AG20443 (cell line): ENCODE results near the gene CSRP3.
A peak's percentile ranks its signal among the peaks of the same experiment; 100 is the strongest.

Source experiments
- DNase-seq: peaks from one replicate; pipeline ENCODE4 v3.0.0; 2012; ENCODE audit warnings: low spot score, mixed read lengths

Gene CSRP3

GRCh38 chr11:19225581-19225980, 23.8 kb upstream of the CSRP3 start:
- no peak for DNase-seq

- no peak for DNase-seq
These were observed 23.3 kb upstream of the CSRP3 start for GRCh38 chr11:19225123-19225522.

GRCh38 chr11:19220903-19221724, 19.3 kb upstream of the CSRP3 start:
- DNase-seq: no peak

DNA sequence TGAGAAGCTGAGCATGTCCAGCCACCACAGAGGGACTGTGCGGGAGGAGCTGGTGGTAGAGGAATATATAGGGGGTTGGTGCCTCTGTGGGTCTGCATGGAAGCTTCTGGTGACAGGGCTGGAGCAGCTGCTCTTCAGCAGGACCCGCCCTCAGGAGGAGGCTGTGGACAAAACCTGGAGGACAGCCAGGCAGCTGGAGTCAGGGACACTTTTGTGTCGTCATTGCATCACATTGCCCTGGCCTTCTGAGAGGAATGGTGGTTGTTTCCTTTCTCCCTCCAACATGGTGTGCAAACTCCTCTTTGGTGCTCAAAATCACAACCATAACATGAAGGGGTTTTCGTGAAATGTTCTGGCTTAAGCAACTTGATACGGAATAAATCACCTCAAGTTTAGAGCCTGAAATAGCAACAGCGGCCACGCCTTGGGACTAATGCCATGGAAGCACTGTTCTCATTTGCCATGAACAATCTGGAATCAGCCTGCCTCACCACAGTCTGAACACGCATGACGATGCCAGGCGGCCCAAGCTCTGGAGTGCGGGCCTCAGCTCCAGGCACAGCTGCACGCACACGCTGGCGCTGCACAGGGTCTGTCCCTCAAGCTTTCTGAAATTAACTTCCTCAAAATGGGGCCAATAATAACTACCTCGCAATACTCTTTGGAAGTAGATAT, 17.1 kb upstream of the CSRP3 start:
- peak; percentile 22 for DNase-seq

- no peak for DNase-seq
These were observed 16.4 kb upstream of the CSRP3 start for GRCh38 chr11:19218216-19218615.

- no peak for DNase-seq
These were observed 15.1 kb upstream of the CSRP3 start for GRCh38 chr11:19216709-19217374.

DNA sequence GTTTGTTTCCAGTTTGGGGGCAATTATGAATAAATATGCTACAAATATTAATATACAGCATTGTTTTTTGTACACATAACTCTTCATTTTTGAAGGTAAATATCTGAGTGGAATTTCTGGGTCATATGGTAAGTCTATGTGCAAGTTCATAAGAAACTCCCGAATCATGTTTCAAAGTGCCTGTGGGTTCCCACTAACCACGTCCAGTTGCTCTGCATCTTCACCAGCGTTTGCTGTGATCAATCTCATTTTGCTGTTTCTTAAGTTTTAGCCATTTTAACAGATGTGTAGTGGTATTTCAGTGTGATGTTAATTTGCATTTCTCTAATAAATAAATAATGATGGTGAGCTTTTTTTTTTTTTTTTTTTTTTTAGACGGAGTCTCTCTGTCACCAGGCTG, 14.2 kb upstream of the CSRP3 start:
- DNase-seq: no peak

DNA sequence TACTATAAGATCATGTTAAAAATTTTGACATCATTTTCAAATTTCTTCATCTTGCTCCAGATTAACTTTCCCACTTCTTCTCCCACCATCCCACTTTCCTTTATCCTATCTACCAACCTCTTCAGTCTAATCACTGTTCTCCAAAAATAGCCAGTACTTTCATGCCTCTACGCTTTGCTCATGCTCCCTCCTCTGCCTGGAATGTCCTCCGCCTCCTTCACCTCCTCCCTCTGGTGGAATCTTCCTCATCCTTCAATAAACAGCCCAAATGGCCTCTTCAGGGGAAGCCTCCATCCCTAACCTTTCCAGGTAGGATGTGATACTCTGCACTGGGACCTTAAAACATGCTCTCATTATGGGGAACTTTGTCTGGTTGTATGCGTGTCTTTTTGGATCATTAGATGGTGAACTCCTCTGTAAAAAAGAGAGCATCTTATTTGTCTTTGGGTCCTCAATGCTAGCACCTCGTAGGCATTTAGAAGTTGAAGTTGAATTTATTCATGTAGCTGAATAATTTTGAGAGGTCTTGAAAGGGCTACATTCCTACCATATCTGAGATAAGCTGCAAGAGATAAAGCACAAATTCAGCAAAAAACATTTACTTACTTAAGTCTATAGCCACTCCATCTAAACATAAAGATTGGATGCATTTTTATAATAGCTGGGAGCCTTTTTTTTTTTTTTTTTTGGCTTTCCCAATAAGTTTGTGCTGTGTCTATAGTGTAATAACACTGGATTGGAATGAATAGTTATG, 8.0 kb upstream of the CSRP3 start:
- DNase-seq: peak; percentile 29

- DNase-seq: no peak
These were observed 7.3 kb upstream of the CSRP3 start for GRCh38 chr11:19208959-19209546.

GRCh38 chr11:19208181-19208580, 6.4 kb upstream of the CSRP3 start:
- DNase-seq: no peak

GRCh38 chr11:19204836-19205235, 3.1 kb upstream of the CSRP3 start:
- DNase-seq: no peak

DNA sequence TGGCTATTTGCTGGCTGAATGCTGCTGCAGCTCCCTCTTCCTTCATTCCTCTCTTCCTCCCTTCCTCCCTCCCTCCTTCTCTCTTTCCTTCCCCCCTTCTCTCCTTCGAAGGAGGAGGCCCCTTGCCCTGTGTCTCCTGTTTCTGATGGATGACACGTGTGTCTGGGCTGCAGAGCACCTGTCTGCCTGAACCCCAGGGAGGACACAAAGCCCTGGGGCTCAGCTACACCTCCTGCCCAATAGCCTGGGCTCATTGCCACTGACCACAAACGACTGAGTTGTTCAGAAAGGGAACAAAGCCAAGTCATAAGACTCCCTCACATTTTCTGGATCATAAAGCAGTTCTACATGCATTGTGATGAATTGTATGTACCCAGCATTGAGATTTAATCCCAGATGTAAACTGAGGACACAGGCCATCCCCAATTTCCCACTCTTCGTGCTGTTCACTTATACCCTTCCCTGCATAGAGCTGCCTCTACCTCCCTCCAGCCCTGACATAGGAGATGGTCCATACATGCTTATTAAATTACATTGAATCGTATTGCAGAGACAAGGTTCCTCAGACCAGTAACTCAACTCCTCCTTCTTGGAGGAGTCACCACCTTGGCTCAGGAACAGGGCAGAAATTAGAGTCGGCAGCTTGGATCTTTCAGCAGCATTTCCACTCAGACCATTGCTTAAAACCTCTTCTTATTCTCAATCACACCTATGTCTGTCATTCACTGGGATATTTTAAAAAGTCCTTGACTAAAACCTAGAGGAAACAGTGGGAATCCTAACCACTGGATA, 1.2 kb downstream of the CSRP3 start:
- DNase-seq: peak; percentile 68

GRCh38 chr11:19199771-19200170, 2.0 kb downstream of the CSRP3 start:
- DNase-seq: no peak

- DNase-seq: no peak
These were observed 2.7 kb downstream of the CSRP3 start for GRCh38 chr11:19199048-19199447.

GRCh38 chr11:19196432-19196831, 5.4 kb downstream of the CSRP3 start:
- DNase-seq: no peak

- no peak for DNase-seq
These were observed 7.0 kb downstream of the CSRP3 start for GRCh38 chr11:19194620-19195308.

DNA sequence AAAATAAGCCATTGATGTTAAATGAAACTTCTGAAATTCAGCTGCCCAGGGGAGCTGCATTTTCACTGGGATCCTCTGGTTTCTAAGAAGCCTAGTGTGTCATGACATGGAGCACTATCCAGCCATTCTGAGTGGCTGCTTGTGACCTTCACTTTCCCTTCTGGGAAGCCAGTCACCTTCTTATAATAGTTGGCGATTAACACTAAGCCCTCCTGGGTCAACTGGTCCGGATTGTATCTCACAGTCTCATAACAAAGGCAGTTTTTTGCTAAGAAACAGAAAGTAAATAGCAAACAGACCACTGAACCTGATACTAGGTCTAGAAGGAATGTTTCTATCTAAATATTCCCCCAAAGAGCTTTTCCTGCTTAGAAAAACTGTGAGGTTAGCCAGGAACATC, 7.9 kb downstream of the CSRP3 start:
- no peak for DNase-seq

DNA sequence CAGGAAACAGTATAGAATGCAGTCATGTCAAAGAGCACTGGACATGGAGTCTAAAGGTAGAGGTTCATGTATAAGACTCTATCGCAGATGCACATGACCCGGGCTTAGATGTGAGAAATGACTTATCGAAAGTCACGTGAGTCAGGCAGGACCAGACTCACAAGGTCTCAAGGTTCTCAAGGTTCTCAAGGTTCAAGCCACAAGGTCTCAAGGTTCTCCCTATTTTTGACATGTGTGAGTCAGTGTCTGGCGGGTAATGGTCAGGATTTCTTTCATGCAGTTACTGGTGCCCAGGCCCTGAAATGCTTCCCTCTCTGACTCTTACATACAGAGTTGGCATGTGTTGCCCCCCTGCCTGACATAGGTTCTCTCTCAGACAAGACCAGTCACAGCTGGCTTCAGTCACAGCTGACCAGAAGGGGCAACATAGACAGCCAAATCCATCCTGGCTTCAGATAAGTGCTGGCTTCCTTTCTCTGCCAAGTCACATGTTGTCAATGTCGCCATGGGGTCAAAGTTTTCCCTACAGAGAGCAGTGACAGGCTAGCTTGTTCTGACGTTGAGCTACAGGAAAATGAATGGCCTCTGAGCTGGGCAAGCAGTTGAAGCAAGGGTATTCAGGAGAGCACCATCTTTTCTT, 10.1 kb downstream of the CSRP3 start:
- DNase-seq: no peak

GRCh38 chr11:19187833-19188258, 13.9 kb downstream of the CSRP3 start:
- no peak for DNase-seq
